Karpas-422 (cell line): Measurements from ENCODE around the gene LMBR1. TPM values are rescaled to one million over a fixed set of nuclear protein-coding genes. Genes with fewer than 3 reads are reported as not detected.

Experiments used
- DNase-seq: peaks from one replicate; pipeline ENCODE4 v3.0.0-alpha.2; 2015
- H2AFZ ChIP-seq: fragments of 200-600 bp; sonication (generic); 2 replicates; pipeline ENCODE4 v1.6.1; 2014; ENCODE audit warnings: antibody characterized with exemption, low read length, mixed read lengths
- H3K27ac ChIP-seq: fragments of 200-600 bp; sonication (generic); 2 replicates; pipeline ENCODE4 v1.5.1; 2014; ENCODE audit warnings: mild to moderate bottlenecking, low read length, moderate library complexity
- H3K27me3 ChIP-seq: fragments of 200-600 bp; sonication (generic); 2 replicates; pipeline ENCODE4 v1.6.1; 2014; ENCODE audit warnings: low read length, mixed read lengths
- H3K36me3 ChIP-seq: fragments of 200-600 bp; sonication (generic); 2 replicates; pipeline ENCODE4 v1.6.1; 2014; ENCODE audit warnings: low read length, mixed read lengths; ENCODE audit not compliant: insufficient read depth
- H3K4me1 ChIP-seq: fragments of 200-600 bp; sonication (generic); 2 replicates; pipeline ENCODE4 v1.6.1; 2014; ENCODE audit warnings: mild to moderate bottlenecking, low read length, mixed read lengths
- H3K4me2 ChIP-seq: fragments of 200-600 bp; sonication (generic); 2 replicates; pipeline ENCODE4 v1.6.1; 2014; ENCODE audit warnings: low read length, low read depth, mild to moderate bottlenecking; ENCODE audit not compliant: poor library complexity, severe bottlenecking
- H3K4me3 ChIP-seq: fragments of 200-600 bp; sonication (generic); 2 replicates; pipeline ENCODE4 v1.5.1; 2014; ENCODE audit warnings: mild to moderate bottlenecking, antibody characterized with exemption, low read length, mixed read lengths
- H3K79me2 ChIP-seq: fragments of 200-600 bp; sonication (generic); 2 replicates; pipeline ENCODE4 v1.6.1; 2014; ENCODE audit warnings: mild to moderate bottlenecking, low read length, mixed read lengths
- H3K9ac ChIP-seq: fragments of 200-600 bp; sonication (generic); 2 replicates; pipeline ENCODE4 v1.6.0; 2014; ENCODE audit warnings: low read length
- H3K9me2 ChIP-seq: fragments of 200-600 bp; sonication (generic), shearing (Covaris generic); replicated peaks from 2 replicates; pipeline ENCODE4 v1.6.0; 2014; ENCODE audit warnings: mild to moderate bottlenecking, low read length, moderate library complexity; ENCODE audit not compliant: insufficient read depth
- H3K9me3 ChIP-seq: fragments of 300-700, 200-600 bp; sonication (generic); 2 replicates; pipeline ENCODE4 v1.6.1; 2014; ENCODE audit warnings: low read length, mixed read lengths
- H4K20me1 ChIP-seq: fragments of 200-600 bp; sonication (generic); 2 replicates; pipeline ENCODE4 v1.6.1; 2014; ENCODE audit warnings: mild to moderate bottlenecking, antibody characterized with exemption, low read length, low read depth; ENCODE audit not compliant: insufficient read depth
- total RNA-seq: library from RNA; depleted of rRNA; stranded (reverse); fragments of >200 nt; shearing (Covaris generic); gene quantifications from 2 replicates; pipeline ENCODE4 v1.2.3, GENCODE V29; 2014; ENCODE audit warnings: low replicate concordance

LMBR1 gene
- total RNA-seq, 1 experiment from 2014 or later = 202 TPM

DNA sequence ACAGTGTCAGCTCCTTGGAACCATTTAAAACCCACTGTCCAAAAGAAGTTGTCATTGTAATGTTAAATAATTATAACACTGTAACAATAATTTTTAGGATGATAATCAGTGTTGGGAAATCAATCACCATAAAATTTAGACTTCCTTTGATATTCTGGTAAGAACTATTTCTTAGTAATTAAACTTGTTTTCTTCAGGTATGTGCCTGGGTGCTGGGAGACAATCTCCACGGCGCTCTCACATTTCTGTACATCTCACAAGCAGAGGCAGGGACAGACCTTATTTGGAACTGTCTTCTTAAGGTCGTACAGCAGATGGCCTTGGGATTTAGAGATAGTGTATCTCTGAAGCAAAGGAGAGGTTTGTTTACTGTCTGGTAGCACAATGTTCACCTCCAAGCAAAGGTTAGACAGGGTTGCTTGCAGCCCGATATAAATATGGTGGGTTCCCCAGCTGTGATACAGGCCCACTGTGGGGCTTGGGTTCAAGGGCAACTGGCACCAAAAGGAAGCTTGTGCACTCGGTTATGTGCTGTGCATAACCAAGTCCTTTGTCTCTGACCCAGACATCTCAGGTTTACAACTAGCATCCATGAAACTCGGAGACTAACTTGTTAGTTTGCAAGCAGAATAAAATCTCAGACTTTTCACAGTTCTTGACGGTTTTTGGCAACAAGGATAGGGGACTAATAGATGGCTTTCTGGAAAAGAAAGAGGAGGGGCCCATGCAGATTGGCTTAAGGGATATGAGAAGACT is 126.9 kb downstream of the LMBR1 start:
- H3K4me1 ChIP-seq = no peaks in the 10 kb centered on the region
- H2AFZ ChIP-seq = no peak overlapping the region
- H3K9me2 ChIP-seq = no peaks in the 10 kb centered on the region
- no peak overlapping the region for H3K4me3 ChIP-seq
- H3K27me3 ChIP-seq = no peaks in the 10 kb centered on the region
- no peaks in the 10 kb centered on the region for H4K20me1 ChIP-seq
- no peaks in the 10 kb centered on the region for H3K9me3 ChIP-seq
- H3K4me2 ChIP-seq = no peak overlapping the region
- H3K27ac ChIP-seq = no peak overlapping the region
- DNase-seq = no peak
- H3K79me2 ChIP-seq = peaks cover 51% of the 10 kb centered on the region
- no peak overlapping the region for H3K9ac ChIP-seq
- peaks cover 33% of the 10 kb centered on the region for H3K36me3 ChIP-seq

DNA sequence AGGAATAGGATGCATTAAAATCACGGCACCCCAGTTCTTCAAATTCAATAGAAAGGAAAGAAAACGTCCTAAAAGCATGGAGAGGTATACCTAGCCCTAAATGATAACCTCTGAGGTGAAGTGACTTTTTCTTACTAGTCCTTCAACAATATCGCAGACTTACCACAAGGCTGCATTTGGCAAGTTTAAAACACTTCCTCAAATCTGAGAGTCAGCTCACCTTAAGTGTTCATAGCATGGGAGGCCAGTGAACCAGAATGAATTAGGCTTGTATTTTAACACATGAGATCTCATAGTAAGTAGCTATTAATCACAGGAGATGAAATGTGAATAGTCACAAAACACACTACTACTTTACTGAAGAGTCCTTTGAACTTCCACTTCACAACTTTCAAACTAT is 128.2 kb downstream of the LMBR1 start:
- peaks cover 45% of the 10 kb centered on the region for H3K36me3 ChIP-seq
- H2AFZ ChIP-seq = no peak overlapping the region
- no peaks in the 10 kb centered on the region for H3K9me2 ChIP-seq
- H3K27ac ChIP-seq = no peak overlapping the region
- no peaks in the 10 kb centered on the region for H3K4me1 ChIP-seq
- no peak overlapping the region for H3K4me2 ChIP-seq
- peaks cover 7% of the 10 kb centered on the region; the same call in 1 of the 2 replicates for H3K9me3 ChIP-seq
- peaks cover 48% of the 10 kb centered on the region for H3K79me2 ChIP-seq
- no peak overlapping the region for H3K4me3 ChIP-seq
- DNase-seq = no peak
- H4K20me1 ChIP-seq = no peaks in the 10 kb centered on the region
- H3K27me3 ChIP-seq = no peaks in the 10 kb centered on the region
- H3K9ac ChIP-seq = no peak overlapping the region

DNA sequence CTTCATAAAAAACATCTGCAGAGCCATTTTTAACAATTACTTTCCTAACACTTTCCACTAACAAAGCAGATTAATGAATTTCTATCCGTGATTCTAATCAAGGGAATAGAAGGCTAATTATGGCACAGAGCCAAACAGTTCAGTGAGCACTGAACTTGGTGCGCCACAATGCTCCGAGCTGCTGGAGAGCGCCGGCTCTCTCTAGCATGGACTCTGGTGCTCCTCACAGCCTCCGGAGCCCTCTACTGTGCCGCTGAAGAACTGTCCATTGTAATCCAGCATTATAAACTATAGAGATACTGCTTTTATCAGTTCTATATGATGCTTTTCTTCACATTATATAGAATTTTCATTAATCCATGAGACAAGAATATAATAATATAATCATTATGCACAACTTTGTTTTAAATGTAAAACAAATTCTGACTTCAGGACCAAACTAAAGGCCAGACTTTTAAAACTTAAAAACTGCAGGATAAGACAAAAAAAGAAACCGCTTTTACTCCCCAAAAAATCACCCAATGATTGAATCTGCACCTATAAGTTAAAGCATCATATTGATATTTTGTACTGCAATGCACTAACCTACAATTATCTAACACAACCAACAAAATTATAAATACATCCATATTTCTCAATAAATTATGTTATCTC is 128.8 kb downstream of the LMBR1 start:
- no peak for DNase-seq
- Histone ChIP-seq H3K9ac (no peak overlapping the region), H4K20me1 (no peaks in the 10 kb centered on the region), H3K4me1 (no peaks in the 10 kb centered on the region), H3K9me2 (no peaks in the 10 kb centered on the region), H3K27ac (no peak overlapping the region), H3K9me3 (peaks cover 7% of the 10 kb centered on the region; the same call in 1 of the 2 replicates), H3K79me2 (peaks cover 43% of the 10 kb centered on the region), H3K36me3 (peaks cover 51% of the 10 kb centered on the region), H3K27me3 (no peaks in the 10 kb centered on the region), H2AFZ (no peak overlapping the region), H3K4me2 (no peak overlapping the region), H3K4me3 (no peak overlapping the region)

DNA sequence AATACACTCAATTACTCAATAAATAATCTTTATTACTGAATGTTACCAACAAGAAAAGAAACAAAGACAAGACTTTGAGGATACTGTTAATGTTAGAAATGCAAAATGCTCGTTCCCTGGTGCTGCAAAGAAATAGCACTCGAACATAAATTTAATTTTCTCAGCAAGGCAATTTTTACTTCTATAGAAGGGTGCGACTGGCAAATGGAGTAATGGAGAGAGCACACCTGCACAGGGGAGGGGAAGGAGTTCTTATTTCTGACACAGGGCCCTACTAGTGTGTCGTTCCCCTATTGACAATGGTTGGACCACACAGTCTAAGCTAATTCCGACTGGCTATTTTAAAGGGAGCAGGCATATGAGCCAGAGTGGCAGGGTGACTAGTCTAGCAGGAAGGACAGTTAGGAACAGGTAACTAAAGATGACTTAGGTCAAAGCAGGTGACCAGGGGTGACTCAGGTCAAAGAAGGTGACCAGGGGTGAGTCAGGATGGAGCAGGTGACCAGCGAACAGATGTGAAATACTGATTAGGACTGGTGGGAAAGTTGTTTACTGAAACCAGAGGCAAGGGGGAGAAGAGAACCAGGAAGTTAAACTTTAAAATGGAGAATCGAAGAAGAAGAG is 133.3 kb downstream of the LMBR1 start:
- no peak overlapping the region for H3K4me2 ChIP-seq
- no peaks in the 10 kb centered on the region for H4K20me1 ChIP-seq
- no peak overlapping the region for H2AFZ ChIP-seq
- peaks cover 51% of the 10 kb centered on the region for H3K79me2 ChIP-seq
- no peak overlapping the region for H3K27ac ChIP-seq
- H3K27me3 ChIP-seq = no peaks in the 10 kb centered on the region
- H3K36me3 ChIP-seq = peaks cover 55% of the 10 kb centered on the region
- H3K4me3 ChIP-seq = no peak overlapping the region
- H3K9me3 ChIP-seq = peaks cover 7% of the 10 kb centered on the region; the same call in 1 of the 2 replicates
- no peaks in the 10 kb centered on the region for H3K9me2 ChIP-seq
- no peaks in the 10 kb centered on the region for H3K4me1 ChIP-seq
- H3K9ac ChIP-seq = no peak overlapping the region
- no peak for DNase-seq

DNA sequence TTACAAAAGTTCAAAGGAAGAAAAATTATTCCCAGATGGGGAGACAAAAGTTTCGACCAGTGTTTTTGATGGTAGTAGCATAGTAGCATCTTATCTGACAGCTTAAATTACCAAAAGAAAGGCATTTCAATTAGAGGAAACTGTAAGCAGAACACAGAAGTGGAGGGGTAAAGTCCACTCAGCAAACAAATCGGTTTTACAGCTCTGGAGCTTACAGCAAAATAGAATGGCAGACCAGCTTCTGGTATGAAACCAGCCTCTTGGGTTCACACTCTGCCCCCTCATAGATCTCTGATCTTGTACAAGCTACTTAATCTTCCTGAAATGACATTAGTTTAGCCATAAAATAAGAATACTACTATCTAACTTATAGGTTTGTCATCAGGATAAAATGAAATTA is 133.8 kb downstream of the LMBR1 start:
- no peak for DNase-seq

DNA sequence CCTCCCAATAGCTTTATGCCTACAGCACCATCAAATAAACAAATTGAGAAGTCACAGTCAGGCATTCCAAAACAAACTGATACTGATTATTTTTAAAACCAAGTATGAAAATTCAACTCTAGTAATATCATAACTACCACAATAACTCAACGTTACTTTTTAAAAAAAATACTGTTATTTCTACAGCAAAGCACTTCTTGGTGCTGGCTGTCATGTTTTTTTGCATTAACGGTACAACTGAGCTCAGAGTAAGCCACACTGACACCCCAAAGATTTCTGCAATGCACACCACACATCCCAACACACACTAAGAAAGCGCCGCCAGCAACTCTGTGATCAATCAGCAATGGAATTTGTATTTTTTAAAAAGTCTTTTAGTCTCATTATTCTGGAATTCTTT is 138.8 kb downstream of the LMBR1 start:
- Histone ChIP-seq H3K27ac (no peak overlapping the region), H2AFZ (no peak overlapping the region), H3K36me3 (peaks cover 35% of the 10 kb centered on the region; the same call in 1 of the 2 replicates), H3K9ac (no peak overlapping the region), H3K9me2 (no peaks in the 10 kb centered on the region), H3K79me2 (peaks cover 77% of the 10 kb centered on the region), H3K9me3 (no peaks in the 10 kb centered on the region), H3K4me3 (no peak overlapping the region), H4K20me1 (no peaks in the 10 kb centered on the region), H3K4me1 (peaks cover 15% of the 10 kb centered on the region), H3K27me3 (no peaks in the 10 kb centered on the region), H3K4me2 (no peak overlapping the region)
- no peak for DNase-seq

More for the DNA sequence above, 133.8 kb downstream of the LMBR1 start:
- Histone ChIP-seq H3K4me2 (no peak overlapping the region), H3K9ac (no peak overlapping the region), H3K79me2 (peaks cover 52% of the 10 kb centered on the region), H3K27ac (no peak overlapping the region), H3K9me2 (no peaks in the 10 kb centered on the region), H2AFZ (no peak overlapping the region), H3K27me3 (no peaks in the 10 kb centered on the region), H3K36me3 (peaks cover 57% of the 10 kb centered on the region), H3K4me1 (peaks cover under 1% of the 10 kb centered on the region; the same call in 1 of the 2 replicates), H3K4me3 (no peak overlapping the region), H4K20me1 (no peaks in the 10 kb centered on the region), H3K9me3 (peaks cover 7% of the 10 kb centered on the region; the same call in 1 of the 2 replicates)

DNA sequence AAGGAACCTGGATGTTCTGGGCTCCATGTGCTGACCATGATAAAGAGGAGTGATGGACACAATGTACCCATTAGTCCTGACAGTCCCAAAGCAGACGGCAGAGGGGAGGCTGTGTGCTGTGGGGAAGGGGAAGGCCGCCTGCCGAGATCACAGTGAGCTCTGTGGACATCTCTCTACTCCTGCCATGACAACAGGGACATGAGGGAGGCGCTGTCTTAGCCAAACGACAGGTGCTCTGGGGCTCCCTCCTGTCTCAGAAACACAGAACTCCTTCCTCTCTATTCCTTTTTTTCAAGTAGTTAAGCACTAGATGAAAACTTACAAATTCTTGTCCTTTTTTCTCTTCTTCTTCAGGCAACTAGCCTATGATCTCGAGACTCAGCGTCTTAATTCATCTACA is 139.4 kb downstream of the LMBR1 start:
- Histone ChIP-seq H2AFZ (no peak overlapping the region), H3K4me3 (no peak overlapping the region), H3K4me1 (peaks cover 15% of the 10 kb centered on the region), H3K27me3 (no peaks in the 10 kb centered on the region), H3K9me3 (no peaks in the 10 kb centered on the region), H4K20me1 (no peaks in the 10 kb centered on the region), H3K9me2 (no peaks in the 10 kb centered on the region), H3K9ac (no peak overlapping the region), H3K4me2 (no peak overlapping the region), H3K27ac (no peak overlapping the region), H3K36me3 (peaks cover 36% of the 10 kb centered on the region; the same call in 1 of the 2 replicates), H3K79me2 (peaks cover 79% of the 10 kb centered on the region)
- no peak for DNase-seq

DNA sequence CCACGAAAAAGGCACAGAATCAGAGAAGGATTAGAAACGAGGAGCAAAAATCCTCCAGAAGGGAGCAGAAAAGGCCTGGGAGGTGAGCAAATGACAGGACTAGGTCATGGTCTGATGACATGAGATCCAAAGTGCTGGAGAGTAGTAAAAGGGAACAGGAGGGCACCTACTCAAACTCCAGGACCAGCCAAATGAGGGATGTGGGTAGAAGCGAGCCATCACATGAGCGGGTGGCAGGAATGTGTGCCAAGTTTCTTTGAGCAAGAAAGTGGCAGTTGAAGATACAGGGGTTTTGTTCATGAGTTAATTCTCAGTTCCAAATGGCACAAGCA is 139.8 kb downstream of the LMBR1 start:
- Histone ChIP-seq H3K36me3 (peaks cover 35% of the 10 kb centered on the region; the same call in 1 of the 2 replicates), H3K79me2 (peaks cover 78% of the 10 kb centered on the region), H3K9me3 (no peaks in the 10 kb centered on the region), H3K27ac (no peak overlapping the region), H2AFZ (no peak overlapping the region), H3K4me1 (peaks cover 15% of the 10 kb centered on the region), H3K9ac (no peak overlapping the region), H3K27me3 (no peaks in the 10 kb centered on the region), H4K20me1 (no peaks in the 10 kb centered on the region), H3K9me2 (no peaks in the 10 kb centered on the region), H3K4me3 (no peak overlapping the region), H3K4me2 (no peak overlapping the region)
- DNase-seq = no peak
